ENCODE measurements around the gene ITSN1.

GRCh38 chr21:33680870-33681269 is 38.6 kb downstream of the ITSN1 start:
- TF ChIP-seq, protein P1, sequence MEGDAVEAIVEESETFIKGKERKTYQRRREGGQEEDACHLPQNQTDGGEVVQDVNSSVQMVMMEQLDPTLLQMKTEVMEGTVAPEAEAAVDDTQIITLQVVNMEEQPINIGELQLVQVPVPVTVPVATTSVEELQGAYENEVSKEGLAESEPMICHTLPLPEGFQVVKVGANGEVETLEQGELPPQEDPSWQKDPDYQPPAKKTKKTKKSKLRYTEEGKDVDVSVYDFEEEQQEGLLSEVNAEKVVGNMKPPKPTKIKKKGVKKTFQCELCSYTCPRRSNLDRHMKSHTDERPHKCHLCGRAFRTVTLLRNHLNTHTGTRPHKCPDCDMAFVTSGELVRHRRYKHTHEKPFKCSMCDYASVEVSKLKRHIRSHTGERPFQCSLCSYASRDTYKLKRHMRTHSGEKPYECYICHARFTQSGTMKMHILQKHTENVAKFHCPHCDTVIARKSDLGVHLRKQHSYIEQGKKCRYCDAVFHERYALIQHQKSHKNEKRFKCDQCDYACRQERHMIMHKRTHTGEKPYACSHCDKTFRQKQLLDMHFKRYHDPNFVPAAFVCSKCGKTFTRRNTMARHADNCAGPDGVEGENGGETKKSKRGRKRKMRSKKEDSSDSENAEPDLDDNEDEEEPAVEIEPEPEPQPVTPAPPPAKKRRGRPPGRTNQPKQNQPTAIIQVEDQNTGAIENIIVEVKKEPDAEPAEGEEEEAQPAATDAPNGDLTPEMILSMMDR (IDR thresholded peaks at IDR 0.05) = no peak
- TF ChIP-seq POLR2A (IDR thresholded peaks at IDR 0.05) = no peak
- no peak for TF ChIP-seq EP300 (IDR thresholded peaks at IDR 0.05)

All from tibial nerve (tissue), 4 donors.